Measurements from ENCODE around the gene ARL3.
"Not testable (repeated sequence)": the region's sequence is repeated elsewhere in the genome, so short reads cannot be mapped to it uniquely, and the experiment has no call there.

Gene ARL3

DNA sequence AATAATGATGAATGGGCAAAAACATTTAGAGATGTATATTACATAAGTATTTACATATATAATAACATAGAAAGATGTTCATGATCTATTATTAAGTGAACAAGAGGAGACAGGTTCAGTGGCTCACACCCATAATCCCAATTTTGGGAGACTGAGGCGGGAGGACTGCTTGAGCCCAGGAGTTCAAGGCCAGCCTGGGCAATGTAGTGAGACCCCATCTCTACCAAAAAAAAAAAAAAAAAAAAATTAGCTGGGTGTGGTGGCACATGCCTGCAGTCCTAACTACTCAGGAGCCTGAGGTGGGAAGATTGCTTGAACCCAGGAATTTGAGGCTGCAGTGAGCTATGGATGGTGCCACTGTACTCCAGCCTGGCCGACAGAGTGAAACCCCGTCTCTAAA lies 12.4 kb downstream of the ARL3 start:
- no peak for FAIRE-seq

DNA sequence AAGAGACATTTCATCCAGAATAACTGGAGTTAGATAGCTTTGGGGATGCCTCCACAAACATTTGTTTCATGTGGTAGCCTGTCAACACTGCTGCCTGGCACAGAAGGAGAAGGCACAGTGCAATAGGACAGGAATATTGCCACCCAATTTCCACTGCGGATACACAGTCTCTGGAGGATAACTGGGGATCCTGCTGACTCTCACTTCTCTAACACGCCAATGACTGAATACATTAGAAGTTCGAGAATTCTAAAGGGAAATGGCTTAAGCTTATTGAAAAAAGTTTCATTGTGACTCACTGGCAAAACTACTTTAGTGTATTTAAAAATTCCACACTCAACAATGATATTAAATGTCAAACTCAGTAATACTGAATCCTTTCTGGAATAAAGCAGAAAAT lies 12.9 kb downstream of the ARL3 start:
- FAIRE-seq: no peak

DNA sequence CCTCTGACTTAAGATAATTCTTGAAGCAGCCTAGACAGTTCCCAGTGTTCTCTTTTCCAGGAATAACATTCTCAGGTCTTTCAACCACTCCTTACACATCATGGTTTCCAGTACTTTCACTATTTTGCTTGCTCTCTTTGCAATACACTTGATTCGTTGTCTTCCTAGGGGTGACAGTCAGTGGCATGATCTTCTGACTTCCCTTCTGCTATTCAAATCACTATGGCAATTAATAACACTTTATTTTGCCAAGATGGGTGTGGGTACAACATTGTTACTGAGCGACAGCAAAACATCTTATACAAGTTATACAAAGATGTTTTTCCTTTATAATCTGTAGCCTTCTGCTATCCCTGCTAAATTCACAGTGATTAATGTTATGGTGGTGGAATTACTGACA lies 15.3 kb downstream of the ARL3 start:
- FAIRE-seq: no peak

DNA sequence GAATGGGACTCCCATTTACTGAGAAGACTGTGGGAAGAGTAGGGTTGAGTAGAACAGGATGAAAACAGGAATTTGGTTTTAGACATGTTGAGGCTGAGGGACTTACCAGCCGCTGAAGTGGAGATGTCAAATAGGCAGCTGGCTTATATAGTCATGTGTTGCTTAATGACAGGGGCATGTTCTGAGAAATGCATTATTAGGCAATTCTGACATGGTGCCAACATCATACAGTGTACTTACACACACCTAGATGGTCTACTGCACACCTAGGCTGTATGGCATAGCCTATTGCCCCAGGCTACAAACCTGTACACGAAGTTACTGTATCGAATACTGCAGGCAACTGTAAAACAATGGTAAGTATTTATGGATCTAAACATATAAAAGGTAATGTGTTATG lies 17.5 kb downstream of the ARL3 start:
- FAIRE-seq: no peak

DNA sequence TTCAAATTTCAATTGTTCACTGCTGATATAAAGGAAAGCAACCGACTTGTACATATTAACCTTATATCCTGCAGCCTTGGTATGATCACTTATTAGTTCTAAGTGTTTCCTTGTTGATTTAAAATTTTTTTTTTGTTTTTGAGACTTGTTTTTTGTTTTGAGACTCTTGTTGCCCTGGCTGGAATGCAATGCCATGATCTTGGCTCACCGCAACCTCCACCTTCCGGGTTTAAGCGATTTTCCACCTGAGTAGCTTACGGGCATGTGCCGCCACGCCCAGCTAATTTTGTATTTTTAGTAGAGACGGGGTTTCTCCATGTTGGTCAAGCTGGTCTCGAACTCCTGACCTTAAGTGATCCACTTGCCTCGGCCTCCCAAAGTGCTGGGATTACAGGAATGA lies 18.8 kb downstream of the ARL3 start:
- not testable (repeated sequence) for FAIRE-seq

DNA sequence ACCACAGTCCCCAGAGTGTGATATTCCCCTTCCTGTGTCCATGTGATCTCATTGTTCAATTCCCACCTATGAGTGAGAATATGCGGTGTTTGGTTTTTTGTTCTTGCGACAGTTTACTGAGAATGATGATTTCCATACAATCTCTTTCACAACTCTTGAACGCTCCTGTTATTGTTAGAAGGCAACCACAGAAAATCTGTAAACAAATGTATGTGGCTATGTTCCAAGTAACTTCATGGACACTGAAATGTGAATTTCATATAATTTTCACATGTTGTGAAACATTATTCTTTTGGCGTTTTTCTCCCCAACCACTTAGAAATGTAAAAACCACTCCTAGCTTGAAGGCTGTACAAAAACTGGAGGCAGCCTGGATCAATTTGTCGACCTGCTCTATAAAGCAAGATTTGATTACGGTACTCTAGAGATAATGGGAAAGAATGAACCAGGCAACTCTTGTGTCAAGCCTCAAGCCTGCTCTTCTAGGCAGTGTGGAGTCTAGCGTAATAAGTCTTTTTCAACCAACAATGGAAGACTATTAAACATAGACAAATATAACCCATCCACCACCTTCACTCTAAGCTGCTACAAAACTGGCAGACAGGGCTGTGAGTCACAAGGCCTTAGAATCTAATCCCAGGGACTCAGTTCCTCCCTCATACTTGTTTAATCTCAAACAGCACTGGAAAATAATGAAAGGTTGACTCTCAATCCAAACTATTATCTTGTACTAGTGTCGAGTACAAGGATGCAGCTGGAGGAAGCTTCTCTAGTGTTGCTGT lies 22.7 kb downstream of the ARL3 start:
- FAIRE-seq: no peak

DNA sequence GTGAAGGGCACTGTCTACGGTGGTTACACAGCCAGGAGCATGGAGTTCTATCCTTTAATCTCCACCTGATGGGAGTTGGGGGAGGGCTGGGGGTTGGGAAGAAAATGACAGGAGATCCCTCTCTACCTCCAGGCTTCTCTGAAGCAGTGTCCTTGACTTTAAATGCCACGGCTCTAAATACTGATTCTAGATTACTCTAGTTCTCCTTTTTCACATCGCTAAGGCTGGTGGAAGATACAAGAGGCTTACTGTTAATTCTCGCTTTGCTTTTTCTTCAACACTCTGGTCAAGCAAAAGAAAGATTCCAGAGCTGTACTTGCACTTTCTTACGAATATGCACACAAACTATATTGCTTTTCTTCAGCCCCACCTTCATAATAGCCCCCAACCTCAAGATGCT lies 30.5 kb downstream of the ARL3 start:
- FAIRE-seq: no peak

DNA sequence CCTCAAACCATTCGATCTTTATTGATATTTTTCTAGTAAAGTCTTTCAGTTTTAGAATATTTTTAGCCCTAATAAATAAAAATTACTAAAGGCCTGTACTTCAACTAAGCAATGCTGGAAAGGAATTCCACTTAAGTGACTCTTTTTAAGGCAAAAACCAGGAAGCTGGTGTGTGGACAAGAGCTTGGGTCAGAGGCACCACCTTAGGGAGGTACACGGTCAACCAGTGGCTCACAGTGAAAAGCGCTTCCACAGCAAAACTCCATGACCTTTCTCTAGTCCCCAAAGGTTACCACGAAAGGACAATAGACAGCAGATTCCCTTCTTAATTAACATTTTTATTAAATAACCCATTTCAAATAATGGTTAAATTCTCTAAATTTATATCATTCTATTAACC lies 31.2 kb downstream of the ARL3 start:
- no peak for FAIRE-seq

DNA sequence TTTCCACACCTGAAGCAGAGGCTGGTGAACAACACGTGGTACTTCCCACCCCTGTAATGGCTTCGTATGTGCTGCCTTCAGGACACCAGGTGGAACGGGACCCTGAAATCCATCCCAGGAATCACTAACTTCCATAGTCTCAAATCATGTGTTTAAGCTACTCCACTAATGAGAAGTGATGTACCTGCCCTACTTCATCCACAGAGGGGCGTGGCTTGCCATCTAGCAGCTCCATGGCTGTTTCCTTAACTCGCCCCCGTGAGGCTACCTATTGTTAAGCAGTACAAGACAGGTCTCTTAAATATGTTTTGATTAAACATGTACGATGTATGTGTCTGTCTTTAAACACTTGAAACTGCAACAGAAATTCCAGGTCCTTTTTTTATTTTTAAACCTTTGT lies 31.8 kb downstream of the ARL3 start:
- FAIRE-seq: no peak

DNA sequence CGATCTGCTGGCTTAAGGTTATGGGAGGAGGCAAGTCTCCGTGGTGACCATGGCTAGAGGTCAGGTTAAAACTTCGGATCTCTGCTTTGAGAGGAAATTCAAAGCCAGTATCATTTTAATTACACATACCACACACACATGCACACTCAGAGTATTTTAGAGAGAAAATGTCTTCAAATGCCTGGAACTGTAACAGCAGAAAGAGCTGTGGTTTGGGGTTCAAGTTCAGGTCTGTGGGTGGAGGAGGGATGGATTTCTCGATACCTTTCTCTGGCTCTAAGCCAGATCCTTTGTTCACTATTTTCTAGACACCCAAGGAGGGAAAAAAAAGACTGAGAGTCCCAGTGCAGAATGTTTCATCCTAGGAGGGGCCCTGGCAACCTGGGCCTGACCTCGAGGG lies 32.5 kb downstream of the ARL3 start:
- no peak for FAIRE-seq

DNA sequence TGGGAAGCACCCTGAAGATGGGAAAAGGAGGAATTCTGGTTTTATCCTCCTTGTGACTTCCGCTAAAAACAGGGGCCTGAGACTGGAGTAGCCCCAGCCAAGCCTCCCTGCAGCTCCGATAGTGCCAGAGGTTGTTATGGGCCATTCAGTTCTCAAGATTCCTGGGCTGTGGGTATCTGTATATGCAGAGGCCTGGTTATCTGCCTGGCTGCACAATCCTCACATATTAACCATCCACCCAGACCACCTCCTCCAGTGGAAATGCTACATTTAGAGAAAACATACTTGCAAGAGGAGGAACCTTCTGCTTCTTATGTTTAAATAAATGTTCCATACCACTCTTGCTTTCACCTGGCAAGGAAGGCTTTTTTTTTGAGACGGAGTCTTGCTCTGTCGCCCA lies 34.6 kb downstream of the ARL3 start:
- no peak for FAIRE-seq

DNA sequence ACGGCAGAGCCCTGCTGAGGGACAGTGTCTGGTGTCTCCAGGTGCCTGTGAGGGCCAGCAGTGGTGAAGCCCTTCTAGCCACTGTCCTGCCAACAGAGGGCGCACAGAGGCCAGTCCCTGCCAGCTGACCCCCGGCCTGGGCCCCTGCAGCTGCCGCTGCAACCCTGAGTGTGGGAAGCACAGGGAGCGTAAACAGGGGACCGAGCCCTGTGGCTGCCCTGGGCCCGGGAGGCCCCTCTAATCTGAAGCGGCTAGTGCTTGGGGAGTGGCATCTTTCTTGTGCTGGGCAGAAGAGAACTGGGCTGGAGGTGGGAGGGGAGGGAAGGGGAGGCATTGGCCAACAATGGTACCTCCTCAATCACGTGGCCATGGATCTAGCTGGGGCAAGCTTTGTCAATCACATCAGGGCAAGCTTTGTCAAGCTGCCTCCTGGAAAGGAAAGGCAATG lies 35.3 kb downstream of the ARL3 start:
- no peak for FAIRE-seq

DNA sequence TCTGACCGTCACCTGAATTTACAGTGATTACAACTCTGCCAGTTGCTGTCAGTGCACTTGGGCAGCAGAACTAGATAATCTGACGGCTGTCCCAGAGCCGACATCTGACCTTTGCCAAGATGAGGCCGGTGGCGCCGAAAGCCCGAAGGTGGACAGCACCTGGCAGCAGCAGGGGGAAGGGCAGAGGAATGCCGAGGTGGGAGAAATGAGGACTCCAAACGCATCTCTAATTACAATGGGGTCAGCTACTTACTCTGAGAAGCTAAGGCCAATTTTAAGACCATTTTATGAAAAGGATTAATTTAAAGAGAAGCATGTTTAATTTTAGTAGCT lies 36.2 kb downstream of the ARL3 start:
- FAIRE-seq: no peak

DNA sequence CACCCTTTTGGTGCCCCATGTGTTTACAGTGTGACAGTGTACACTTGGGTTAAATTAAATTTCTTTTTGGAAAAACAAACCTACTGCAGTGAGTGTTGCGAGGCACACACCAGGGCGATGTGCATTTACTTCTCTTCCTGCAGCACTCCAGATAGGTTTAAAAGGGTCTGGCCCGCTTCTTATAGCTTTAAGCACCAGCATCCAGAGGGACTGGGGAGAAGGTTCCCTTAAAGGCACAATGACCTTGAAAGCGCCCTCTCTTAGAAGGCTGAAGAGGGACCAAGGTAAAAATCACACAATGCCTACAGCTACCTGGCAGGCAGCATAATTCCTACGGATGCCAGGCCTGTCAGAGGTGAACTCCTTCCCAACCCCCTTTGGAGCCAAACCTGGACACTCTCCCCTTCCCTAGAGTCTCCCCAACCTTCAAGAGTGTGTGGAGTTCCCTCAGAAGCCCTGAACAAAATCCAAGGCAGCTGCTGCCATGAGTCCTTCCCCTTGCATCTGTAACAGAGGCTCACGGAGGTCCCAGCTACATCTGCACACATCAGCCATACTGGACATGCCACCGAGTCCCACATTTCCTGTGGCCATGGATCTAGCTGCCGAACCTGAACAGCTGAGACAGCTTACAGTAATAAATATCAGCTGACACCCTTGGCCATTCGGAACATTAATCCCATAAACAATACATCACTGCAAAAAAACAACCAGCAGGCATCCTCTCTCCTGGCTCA lies 36.7 kb downstream of the ARL3 start:
- no peak for FAIRE-seq

DNA sequence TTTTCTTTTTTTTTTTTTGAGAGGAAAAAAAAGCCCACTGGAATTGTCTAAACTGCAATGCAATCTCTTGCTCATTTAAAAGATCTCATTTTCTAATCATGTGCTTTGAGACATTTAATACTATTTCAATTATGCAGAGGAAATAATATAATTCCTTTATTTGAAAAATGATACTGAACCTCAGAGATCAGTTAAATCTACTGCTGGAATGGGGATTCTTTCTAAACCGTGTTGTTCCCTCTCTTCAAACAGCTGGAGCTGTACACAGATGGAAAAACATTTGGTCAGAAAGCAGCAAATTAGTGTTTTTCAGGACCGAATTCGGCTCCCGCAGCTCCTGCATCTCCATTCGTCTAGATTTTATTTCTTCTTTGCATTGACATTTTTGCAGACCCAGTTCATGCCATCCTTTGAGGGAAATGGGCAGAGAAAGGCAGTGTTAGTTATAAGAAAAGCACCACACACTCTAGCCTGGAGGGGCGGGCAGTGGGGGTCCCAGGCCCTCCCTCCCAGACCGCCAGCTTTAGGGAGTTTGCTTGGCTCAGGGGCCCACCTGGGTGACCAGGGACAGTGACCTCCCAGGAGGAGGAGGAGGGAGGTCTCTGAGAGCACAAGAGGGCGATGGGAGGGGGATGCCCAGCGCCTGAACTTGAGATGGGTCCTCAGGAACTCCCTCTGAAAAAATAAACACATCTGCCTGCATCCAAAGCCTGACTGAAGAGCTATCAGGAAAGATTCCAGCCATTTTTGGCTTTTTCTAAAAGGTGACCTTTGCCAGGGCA lies 37.5 kb downstream of the ARL3 start:
- FAIRE-seq: no peak

DNA sequence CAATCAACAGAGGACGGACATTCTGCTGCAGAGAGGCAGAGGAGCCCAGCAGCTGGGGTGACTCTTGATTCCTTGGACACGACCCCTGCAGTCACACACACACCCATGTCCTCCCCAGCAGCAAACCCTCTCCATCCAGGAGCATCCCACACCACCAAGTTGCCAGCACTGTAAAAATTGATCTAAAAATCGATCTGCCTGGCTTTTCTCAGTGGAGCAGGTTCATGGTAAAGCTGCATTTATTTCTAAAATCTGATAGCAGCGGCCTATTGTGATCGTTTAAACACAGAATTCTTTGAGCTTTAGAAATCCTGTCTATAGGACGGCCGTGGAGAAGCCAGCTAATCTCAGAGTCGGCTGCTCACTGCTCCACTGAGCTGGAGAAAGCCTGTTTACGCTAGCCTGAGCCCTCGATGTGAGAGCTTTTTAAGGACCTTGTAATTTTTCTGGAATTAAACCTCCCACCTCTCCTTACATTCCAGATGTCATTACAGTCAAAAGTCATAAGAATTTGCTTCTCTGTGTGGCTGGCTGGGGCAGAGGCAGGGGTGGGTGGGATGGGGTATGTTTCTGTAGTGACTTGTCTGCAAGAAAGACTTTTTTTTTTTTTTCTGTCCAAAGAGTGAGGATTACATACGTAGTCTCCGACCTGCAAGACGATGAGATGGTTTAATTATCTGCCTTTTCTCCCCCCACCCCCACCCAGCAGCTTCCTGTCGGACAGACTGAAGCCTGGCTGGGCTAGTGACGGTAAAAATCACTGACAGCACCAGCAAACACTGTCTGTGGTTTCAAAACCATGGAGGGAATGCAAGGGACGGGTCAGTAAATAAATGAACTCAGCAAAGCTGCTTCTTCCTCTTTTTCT lies 38.3 kb downstream of the ARL3 start:
- FAIRE-seq: no peak

DNA sequence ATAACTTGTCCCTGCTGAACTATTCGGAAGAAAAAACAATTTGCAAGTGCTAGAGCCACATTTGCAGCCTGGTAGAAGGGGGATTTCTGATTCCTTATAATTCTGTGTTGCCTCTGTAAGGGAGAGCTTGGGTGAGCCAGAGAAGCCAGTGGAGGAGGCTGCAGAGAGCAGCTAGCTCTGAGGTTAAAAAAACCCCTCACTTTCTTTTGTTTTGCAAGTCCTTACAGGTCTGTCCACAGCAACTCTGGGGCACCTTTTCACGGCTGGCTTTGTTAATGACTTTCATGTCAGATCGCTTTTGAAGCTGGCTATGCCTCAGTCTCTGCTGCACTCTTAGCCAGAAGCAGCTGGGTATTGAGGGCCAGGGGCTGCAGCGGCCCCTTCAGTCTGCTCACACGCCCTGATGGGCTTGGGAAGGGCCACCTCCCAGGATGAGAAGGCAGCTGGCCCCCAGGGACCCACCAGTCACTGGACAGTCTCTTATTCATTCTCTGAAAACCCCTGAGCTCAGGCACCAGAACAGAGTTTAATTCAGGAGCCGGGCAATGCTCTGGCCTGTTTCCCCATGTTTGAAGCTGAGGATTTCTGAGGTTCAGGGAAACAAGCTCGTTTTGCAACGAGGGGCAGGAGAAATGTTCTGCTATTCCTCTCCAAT lies 39.1 kb downstream of the ARL3 start:
- FAIRE-seq: no peak

DNA sequence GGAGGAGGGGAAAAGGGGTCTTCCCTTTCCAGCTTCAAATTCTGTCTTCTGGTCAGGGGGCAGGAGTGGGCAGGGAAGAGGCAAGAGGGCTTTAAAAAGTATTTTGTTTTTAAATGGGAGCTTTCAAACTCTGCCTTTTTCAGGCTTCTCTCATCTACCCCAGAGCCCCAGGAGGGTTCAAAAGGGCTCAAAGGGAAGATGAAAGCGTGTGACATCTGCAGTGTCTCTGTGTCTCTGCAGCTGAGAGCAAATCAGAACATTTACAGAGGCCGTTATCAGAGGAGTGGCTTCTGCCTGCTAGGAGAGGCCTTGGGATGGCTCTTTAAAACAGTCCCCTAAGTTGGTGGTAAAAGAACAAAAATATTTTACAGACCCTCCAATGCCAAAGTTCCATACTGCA lies 39.6 kb downstream of the ARL3 start:
- FAIRE-seq: no peak

DNA sequence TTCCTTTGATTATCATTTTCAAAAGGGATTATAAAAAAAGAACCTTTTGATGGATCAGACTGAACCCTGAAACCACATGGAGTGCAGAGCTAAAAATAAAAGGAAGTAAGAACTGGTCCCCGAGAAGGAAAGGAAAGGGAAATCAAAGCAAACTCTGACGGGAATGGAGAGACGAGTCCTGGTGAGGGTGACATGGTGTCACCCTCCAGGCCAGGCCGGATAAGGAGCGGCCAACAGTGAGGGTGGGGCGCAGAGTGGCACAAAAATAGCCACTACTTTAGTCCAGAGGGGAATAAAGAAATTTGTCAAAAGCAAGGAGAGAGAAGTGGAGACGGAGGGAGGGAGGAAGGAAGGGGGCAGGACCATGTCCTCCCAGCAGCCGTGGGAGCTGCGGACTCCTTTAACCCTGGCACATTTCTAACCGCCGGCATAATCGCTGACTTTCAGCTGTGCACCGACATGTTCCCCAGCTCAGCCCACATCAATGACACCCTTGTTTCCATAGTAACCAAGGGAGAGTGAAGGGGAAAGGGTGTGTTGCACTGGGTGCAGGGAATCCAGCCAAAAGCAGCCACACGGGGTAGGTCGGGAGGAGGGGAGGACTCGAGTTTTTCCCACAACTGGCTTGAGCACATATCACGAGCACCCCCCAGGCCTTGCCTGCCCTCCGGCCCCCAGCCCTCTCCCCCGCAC lies 40.2 kb downstream of the ARL3 start:
- FAIRE-seq: no peak

DNA sequence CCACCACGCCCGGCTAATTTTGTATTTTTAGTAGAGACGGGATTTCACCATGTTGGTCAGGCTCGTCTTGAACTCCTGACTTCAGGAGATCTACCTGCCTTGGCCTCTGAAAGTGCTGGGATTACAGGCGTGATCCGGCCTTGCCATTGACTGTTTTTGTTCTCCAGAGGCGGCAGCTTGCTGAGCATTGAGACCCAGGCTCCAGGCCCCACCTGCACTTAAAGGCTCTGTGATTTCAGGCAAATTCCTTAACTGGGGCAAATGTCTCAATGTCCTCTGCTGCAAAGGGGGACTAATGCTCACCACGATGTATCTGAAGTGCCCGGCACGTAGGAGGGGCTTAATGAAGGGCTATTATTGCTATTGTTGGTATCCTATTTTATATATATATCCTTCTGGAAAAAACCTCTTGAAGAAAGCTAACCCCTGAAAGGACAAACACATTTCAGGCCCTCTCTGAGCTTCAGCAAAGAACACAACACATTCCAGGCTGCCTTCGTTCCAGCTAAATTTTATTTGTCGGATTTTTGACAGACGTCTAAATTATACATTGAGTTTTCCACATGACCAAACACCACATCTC lies 40.9 kb downstream of the ARL3 start:
- no peak for FAIRE-seq

DNA sequence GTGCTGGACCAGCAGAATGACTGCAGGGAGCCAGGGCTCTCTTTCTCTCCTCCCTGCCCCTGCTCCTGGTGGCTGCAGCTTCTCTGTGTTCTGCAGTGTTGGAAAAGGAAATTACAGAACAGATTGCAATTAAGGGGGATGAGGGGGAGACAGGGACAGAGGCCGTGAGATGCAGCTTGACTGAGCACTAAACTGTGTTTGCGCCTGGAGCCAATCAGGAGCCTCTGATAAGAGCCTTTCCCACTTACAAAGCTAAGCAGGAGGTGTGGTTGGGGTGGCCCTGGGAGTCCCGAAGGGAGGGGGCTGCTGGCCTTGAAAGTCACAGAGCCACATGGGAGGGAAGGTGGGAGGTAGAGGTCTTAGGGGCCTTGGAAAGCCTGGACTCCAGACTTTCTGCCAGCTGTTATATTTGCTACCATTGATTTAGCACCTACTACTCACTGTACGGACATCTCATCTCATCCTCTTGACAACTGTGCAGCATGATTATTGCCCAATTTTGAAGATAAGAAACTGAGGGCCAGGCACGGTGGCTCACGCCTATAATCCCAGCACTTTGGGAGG lies 43.2 kb downstream of the ARL3 start:
- FAIRE-seq: no peak
